Naive B cell (primary cell): Measurements from ENCODE around the gene SYTL3. TPM values are rescaled to one million over a fixed set of nuclear protein-coding genes. Genes with fewer than 3 reads are reported as not detected.
A peak's percentile ranks its signal among the peaks of the same experiment; 100 is the strongest.

Source experiments
- ATAC-seq, 2 donors: fragments of 150-1000 bp; cut with Tn5 transposase; 2 replicates each; pipeline ENCODE4 v1.10.0; 2021; ENCODE audit warnings: low read depth in 2 of 2, mild to moderate bottlenecking in 2 of 2, moderate library complexity in 2 of 2
- DNase-seq: peaks from one replicate; pipeline ENCODE4 v3.0.0; 2022
- H3K27ac Mint-ChIP-seq, 6 donors: one replicate each; pipeline ENCODE4 v1.8.0; 2020 to 2022; ENCODE audit warnings: mild to moderate bottlenecking in 6 of 6, mixed read lengths in 6 of 6, moderate library complexity in 5 of 6, inconsistent platforms in 2 of 6
- H3K27me3 Mint-ChIP-seq, 3 donors: one replicate each; pipeline ENCODE4 v1.8.0; 2021 to 2022; ENCODE audit warnings: mixed read lengths in 3 of 3, mild to moderate bottlenecking in 1 of 3
- H3K36me3 Mint-ChIP-seq, 2 donors: one replicate each; pipeline ENCODE4 v1.8.0; 2020 to 2022; ENCODE audit warnings: mixed read lengths in 2 of 2, inconsistent platforms in 1 of 2, mild to moderate bottlenecking in 1 of 2
- H3K4me1 Mint-ChIP-seq, 3 donors: one replicate each; pipeline ENCODE4 v1.8.0; 2020 to 2022; ENCODE audit warnings: mixed read lengths in 3 of 3, inconsistent platforms in 1 of 3, mild to moderate bottlenecking in 1 of 3, moderate library complexity in 1 of 3
- H3K4me3 Mint-ChIP-seq, 8 donors: one replicate each; pipeline ENCODE4 v1.8.0; 2020 to 2022; ENCODE audit warnings: mild to moderate bottlenecking in 8 of 8, mixed read lengths in 8 of 8, moderate library complexity in 8 of 8, inconsistent platforms in 2 of 8
- H3K9me3 Mint-ChIP-seq, 7 donors: one replicate each; pipeline ENCODE4 v1.8.0; 2020 to 2022; ENCODE audit warnings: mixed read lengths in 7 of 7, mild to moderate bottlenecking in 5 of 7, inconsistent platforms in 2 of 7, moderate library complexity in 1 of 7
- polyA plus RNA-seq, 6 donors: library from polyadenylated mRNA; unstranded; fragments of 300-500 nt; fragmentation: Illumina TruSeq; gene quantifications; one replicate each; pipeline ENCODE4 v1.2.3, GENCODE V29; 2021; ENCODE audit warnings: low read depth in 6 of 6

SYTL3 gene
- polyA plus RNA-seq, 6 donors from 2014 or later, result 0.12 to 0.71 (median 0.31) TPM; not detected in 2

DNA sequence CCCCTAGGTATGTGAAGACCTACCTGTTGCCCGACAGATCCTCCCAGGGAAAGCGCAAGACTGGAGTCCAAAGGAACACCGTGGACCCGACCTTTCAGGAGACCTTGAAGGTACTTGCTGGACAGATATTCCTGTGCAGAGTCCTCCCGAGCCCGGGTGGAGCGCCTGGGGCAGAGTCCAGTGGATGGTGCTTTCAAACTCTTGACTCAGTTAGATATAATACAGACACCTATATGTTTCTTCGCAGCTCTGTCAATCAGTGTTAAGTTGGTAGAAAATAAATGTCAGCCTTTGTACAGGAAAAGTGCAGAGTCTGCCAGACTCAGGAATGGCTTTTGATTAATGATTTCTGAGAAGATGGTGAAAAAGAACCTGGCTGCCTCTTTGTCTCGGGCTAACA, 102.1 kb downstream of the SYTL3 start:
- Mint-ChIP-seq H3K4me1 (peaks cover 3 to 17% (median 13%) of the 10 kb centered on the region in 3 donors), H3K4me3 (peak overlapping the region in 1 of 8 donors; percentile 51), H3K36me3 (no peaks in the 10 kb centered on the region), H3K27me3 (no peaks in the 10 kb centered on the region), H3K27ac (no peak overlapping the region), H3K9me3 (no peaks in the 10 kb centered on the region)
- ATAC-seq (no peak), DNase-seq (no peak)

DNA sequence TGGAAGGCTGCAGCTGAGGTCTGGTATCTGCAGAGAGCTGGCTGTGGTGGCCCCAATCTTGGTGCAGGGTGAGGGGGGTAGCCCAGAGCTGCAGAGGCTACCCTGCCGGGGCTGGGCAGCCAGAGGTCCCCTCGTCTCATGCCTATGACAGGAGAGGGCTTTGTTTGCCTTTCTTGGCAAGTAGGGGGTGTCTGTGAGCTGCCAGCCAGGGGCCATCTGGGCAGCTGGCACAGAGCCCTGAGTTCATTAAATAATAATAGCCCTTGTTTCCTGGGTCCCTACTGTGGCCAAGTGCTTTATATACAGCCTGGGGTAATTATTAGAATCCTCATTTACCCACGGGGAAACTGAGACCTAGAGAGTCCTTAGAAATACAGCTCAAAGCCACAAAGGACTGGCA, 102.8 kb downstream of the SYTL3 start:
- ATAC-seq (peak in 1 of 2 donors; percentile 32), DNase-seq (no peak)
- H3K27me3 Mint-ChIP-seq, result no peaks in the 10 kb centered on the region
- no peaks in the 10 kb centered on the region for H3K9me3 Mint-ChIP-seq
- H3K4me1 Mint-ChIP-seq, result peaks cover 4 to 17% (median 13%) of the 10 kb centered on the region in 3 donors
- no peaks in the 10 kb centered on the region for H3K36me3 Mint-ChIP-seq
- H3K27ac Mint-ChIP-seq, result peak overlapping the region in 1 of 6 donors; percentile 69
- H3K4me3 Mint-ChIP-seq, result no peak overlapping the region

DNA sequence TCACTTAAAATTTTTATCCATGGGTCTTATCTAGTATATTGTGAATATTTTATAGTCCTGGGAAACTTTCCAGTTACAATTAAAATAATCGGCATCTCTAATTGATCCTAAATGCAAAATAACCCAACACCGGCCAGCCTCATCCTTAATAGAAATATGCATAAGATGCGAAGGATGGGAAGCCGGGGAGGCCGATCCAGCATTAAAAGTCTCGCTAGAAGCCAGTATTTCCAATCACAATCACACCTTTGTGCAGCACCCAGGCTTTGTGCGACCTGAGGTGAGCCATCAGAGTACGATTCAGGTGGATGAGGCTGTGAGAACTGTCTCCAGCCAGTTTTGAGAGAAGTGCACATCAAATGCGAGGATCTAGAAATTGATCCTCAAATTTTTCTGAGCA, 104.0 kb downstream of the SYTL3 start:
- Mint-ChIP-seq H3K27ac (no peak overlapping the region), H3K4me3 (no peak overlapping the region), H3K27me3 (no peaks in the 10 kb centered on the region), H3K4me1 (peaks cover 6 to 17% (median 13%) of the 10 kb centered on the region in 3 donors), H3K36me3 (no peaks in the 10 kb centered on the region), H3K9me3 (no peaks in the 10 kb centered on the region)
- ATAC-seq (no peak), DNase-seq (no peak)

DNA sequence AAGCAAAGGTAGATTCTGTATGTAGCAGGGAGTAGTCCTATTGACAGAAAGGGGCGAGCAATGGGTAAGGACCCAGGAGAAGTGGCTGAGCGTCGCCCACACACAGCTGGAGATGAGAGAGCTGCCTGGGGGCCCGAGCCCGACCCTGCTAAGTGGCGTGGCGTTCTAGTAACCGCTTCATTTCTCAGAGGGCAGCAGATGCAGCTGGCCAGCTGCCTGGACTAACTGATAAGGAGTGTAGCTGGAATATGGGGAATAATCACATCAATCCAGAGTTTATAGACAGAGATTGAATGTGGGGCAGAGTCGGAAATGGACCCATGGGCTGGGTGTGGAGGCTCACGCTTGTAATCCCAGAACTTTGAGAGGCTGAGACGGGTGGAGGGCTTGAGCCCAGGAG, 104.9 kb downstream of the SYTL3 start:
- Mint-ChIP-seq H3K27me3 (no peaks in the 10 kb centered on the region), H3K4me1 (peaks cover 6 to 17% (median 13%) of the 10 kb centered on the region in 3 donors), H3K4me3 (no peak overlapping the region), H3K27ac (peak overlapping the region in 2 of 6 donors; percentile 8 to 81), H3K9me3 (no peaks in the 10 kb centered on the region), H3K36me3 (no peaks in the 10 kb centered on the region)
- ATAC-seq, result no peak
- DNase-seq, result no peak

DNA sequence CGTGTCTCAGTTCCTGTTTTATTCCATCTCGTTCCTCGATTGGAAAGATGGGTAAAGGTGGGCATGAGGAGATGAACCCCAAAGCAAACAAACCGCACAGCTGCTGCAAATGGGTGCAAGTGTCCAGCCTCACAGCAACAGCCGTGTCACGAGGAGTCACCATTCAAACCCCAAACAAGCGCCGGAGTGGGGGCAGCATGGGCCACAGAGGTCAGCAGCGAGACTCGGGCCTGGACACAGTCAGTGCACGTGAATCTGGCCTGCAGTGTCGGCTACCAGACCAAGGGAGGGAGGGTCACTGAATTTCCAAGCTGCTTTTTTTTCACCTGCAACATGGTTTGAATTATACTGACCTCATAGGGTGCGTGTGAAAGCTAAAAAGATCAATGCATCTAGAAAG, 105.8 kb downstream of the SYTL3 start:
- Mint-ChIP-seq H3K36me3 (no peaks in the 10 kb centered on the region), H3K27me3 (no peaks in the 10 kb centered on the region), H3K9me3 (no peaks in the 10 kb centered on the region), H3K4me1 (peaks cover 6 to 17% (median 13%) of the 10 kb centered on the region in 3 donors), H3K4me3 (no peak overlapping the region), H3K27ac (peak overlapping the region in 2 of 6 donors; percentile 41 to 81)
- no peak for ATAC-seq
- DNase-seq, result no peak

DNA sequence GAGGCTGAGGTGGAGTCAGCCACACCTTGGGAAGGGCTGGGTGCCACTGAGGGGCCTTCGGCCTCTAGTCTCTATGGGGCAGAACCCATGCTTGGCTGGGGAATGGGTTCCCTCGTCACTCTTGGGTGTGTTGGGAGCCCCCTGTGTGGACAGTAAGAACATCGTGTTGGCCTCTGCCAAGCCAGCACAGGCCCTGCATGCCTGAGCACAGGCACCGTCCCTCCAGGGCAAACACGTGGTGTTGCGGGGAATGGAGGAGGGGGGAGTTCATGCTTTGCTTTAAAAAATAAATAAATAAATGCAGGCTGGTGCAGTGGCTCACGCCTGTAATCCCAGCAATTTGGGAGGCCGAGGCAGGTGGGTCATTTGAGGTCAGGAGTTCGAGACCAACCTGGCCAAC, 106.3 kb downstream of the SYTL3 start:
- H3K36me3 Mint-ChIP-seq, result no peaks in the 10 kb centered on the region
- H3K27ac Mint-ChIP-seq, result peak overlapping the region in 2 of 6 donors; percentile 56 to 59
- H3K4me1 Mint-ChIP-seq, result peaks cover 6 to 20% (median 9%) of the 10 kb centered on the region in 3 donors
- peak overlapping the region in 1 of 8 donors; percentile 63 for H3K4me3 Mint-ChIP-seq
- H3K27me3 Mint-ChIP-seq, result no peaks in the 10 kb centered on the region
- no peak for ATAC-seq
- DNase-seq, result no peak
- H3K9me3 Mint-ChIP-seq, result no peaks in the 10 kb centered on the region

DNA sequence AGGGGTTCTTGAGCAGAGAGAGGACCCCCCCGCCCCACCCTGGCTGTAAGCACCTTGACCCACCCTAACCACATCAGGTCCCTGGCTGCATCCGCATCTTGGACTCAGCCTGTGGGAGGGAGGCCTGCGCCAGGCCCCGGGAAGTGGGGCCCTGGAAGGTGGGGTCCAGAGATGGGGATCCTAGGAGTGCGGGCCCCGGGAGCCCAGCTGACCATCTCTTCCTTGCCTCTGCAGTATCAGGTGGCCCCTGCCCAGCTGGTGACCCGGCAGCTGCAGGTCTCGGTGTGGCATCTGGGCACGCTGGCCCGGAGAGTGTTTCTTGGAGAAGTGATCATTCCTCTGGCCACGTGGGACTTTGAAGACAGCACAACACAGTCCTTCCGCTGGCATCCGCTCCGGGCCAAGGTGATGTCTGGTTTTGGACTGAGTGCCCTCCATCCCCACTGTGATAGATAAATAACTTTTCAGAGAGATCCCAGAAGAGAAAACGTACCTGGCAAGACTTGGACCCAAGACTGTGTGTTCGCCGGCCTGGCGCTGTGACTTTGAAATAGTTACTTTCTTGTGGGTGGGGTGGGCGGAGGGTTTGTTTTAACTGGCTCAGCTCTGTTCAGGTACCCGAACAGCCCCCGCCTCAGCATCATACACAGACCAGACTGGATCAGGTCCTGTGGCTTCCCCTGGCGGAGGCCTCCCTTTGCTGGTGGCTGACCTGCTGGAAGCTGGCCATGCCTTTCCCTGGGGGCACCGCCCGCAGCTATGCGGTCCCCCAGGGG, 107.3 kb downstream of the SYTL3 start:
- Mint-ChIP-seq H3K36me3 (no peaks in the 10 kb centered on the region), H3K27ac (peak overlapping the region in 2 of 6 donors; percentile 19 to 79), H3K9me3 (no peaks in the 10 kb centered on the region), H3K4me3 (no peak overlapping the region), H3K27me3 (no peaks in the 10 kb centered on the region), H3K4me1 (peaks cover 0 to 15% (median 10%) of the 10 kb centered on the region in 3 donors)
- ATAC-seq (no peak), DNase-seq (no peak)

DNA sequence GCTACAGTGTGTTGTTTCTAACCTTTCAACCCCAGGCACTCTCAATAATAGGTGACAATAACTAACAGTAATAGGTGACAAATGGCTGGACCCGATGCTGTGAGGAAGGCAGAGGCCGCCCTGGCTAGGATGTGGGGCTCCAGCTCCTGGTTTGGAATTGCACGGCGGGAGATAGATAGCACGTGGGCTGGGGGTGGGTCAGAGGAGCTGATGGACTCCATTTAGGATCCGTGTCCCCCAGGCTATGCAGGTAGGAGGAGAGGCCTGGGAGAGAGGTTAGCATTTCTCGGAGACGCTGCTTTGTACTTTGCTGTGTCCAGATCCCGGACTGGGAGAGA, 107.9 kb downstream of the SYTL3 start:
- Mint-ChIP-seq H3K9me3 (no peaks in the 10 kb centered on the region), H3K4me3 (no peak overlapping the region), H3K36me3 (peaks cover 0 to 4% of the 10 kb centered on the region in 2 donors), H3K4me1 (peaks cover 4 to 10% (median 8%) of the 10 kb centered on the region in 3 donors), H3K27ac (peak overlapping the region in 2 of 6 donors; percentile 26 to 79), H3K27me3 (no peaks in the 10 kb centered on the region)
- DNase-seq (no peak), ATAC-seq (no peak)

DNA sequence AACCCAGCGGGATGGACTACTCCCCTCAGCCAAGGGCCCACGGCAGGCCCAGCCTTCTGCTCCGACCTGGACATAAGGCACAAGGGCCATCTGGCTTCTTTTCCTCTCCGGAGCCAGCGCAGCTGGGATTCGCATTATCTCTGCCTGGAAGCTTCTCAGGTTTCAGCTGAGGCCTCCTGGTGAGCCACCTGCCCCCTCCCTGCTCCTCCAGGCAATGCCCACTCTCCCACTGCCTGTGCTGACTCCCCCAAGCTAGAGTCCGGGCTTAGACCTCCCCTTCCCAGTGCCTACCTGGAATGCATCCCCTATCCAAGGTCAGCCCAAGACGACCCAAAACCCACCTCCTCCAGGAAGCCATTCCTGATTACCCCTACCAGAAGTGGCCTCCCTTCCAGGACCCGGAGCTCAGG, 108.6 kb downstream of the SYTL3 start:
- H3K9me3 Mint-ChIP-seq, result no peaks in the 10 kb centered on the region
- H3K27me3 Mint-ChIP-seq, result no peaks in the 10 kb centered on the region
- DNase-seq (no peak), ATAC-seq (no peak)
- peak overlapping the region in 2 of 6 donors; percentile 15 to 86 for H3K27ac Mint-ChIP-seq
- H3K4me1 Mint-ChIP-seq, result peaks cover 6 to 11% (median 8%) of the 10 kb centered on the region in 3 donors
- peaks cover 0 to 8% of the 10 kb centered on the region in 2 donors for H3K36me3 Mint-ChIP-seq
- no peak overlapping the region for H3K4me3 Mint-ChIP-seq

DNA sequence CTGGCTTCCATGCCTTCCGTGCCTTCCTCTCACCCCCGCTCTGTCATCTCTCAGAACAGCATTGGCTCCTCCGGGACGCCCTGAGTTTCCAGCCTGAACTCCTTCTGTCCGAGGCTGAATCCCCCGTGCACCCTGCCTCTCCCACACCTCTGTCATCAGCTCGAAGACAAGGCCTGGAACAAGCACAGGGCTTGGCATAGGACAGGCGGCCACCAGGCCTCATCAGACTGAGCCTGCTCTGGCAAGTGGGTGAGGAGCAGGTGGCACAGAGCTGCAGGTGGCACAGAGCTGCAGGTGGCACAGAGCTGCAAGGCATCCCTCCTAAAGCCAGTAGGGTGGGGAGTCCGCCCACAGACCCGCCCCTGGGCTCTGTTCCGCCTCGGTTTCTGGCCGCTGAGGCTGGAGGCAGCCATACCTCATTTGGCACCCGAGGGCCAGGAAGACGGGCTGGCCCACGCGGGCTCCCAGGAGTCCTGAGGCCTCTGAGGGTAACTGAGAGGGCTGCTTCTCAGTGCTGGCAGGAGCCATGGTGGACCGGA, 109.2 kb downstream of the SYTL3 start:
- Mint-ChIP-seq H3K27me3 (no peaks in the 10 kb centered on the region), H3K4me3 (no peak overlapping the region), H3K9me3 (no peaks in the 10 kb centered on the region), H3K36me3 (peaks cover 0 to 8% of the 10 kb centered on the region in 2 donors), H3K4me1 (peaks cover 6 to 14% (median 11%) of the 10 kb centered on the region in 3 donors), H3K27ac (peak overlapping the region in 3 of 6 donors; percentile 15 to 86 (median 20))
- ATAC-seq, result no peak
- DNase-seq, result no peak

DNA sequence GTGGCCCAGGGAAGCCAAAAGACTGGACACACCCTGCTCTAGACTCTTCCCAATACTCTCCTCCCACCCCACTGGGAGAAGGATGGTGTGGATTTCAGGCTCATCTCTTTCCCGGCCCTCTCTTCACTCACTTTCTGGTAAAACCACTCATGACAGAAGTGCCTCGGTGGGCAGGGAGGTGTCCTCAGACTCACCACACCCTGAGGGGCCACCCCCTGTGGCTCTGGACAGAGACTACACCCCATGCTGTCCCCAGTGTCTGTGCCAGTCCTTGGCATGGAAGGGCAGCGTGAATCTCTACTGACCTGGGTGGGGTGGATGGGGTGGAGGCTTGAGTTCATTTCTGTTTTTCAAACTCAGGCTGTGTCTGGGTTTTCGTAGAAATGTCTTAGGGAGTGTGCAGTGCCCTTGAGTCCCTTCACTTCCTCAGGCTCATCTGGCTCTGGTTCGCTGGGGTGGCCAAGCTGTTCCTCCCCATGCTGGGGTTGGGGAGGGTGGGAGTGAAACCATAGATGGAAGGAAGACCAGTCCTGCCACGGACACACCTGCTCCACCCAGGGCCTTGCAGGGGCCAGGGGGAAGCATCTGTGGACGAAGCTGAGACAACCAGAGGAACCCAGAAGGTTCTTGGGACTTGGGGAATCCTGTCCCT, 110.2 kb downstream of the SYTL3 start:
- Mint-ChIP-seq H3K9me3 (no peaks in the 10 kb centered on the region), H3K27ac (peak overlapping the region in 1 of 6 donors; percentile 52), H3K4me1 (peaks cover 6 to 15% (median 14%) of the 10 kb centered on the region in 3 donors), H3K4me3 (no peak overlapping the region), H3K27me3 (no peaks in the 10 kb centered on the region), H3K36me3 (peaks cover 0 to 16% of the 10 kb centered on the region in 2 donors)
- DNase-seq (no peak), ATAC-seq (no peak)

DNA sequence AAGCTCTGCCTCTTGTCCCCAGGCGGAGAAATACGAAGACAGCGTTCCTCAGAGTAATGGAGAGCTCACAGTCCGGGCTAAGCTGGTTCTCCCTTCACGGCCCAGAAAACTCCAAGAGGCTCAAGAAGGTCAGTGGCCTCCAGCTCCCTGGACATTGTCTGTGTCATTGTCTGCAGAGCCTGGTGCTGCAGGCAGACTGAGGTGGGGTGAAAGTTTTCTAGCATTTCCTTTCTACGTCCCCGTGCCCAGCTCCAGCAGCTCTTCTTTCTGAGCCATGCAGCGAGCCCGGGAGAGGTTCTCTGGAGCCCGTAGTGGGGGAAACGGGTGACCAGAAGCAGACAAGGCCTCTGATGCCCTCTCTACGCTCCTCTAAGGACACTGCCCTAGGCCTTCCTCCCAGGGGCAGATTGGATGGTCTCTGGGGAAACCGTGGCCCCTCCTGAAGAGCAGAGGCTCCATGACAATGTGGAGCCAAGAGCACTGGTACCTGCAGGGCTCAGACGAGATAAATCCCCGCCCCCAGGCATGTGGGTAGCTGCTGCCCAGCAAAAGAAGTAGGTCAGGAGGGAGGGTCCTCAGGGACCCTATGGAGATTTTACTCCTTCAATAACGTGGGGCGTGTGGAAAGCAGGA, 110.9 kb downstream of the SYTL3 start:
- peak overlapping the region in 2 of 6 donors; percentile 50 to 66 for H3K27ac Mint-ChIP-seq
- peaks cover 0 to 16% of the 10 kb centered on the region in 2 donors for H3K36me3 Mint-ChIP-seq
- ATAC-seq (no peak), DNase-seq (peak; percentile 11)
- H3K4me1 Mint-ChIP-seq, result peaks cover 6 to 15% (median 14%) of the 10 kb centered on the region in 3 donors
- H3K4me3 Mint-ChIP-seq, result no peak overlapping the region
- H3K9me3 Mint-ChIP-seq, result no peaks in the 10 kb centered on the region
- H3K27me3 Mint-ChIP-seq, result no peaks in the 10 kb centered on the region

DNA sequence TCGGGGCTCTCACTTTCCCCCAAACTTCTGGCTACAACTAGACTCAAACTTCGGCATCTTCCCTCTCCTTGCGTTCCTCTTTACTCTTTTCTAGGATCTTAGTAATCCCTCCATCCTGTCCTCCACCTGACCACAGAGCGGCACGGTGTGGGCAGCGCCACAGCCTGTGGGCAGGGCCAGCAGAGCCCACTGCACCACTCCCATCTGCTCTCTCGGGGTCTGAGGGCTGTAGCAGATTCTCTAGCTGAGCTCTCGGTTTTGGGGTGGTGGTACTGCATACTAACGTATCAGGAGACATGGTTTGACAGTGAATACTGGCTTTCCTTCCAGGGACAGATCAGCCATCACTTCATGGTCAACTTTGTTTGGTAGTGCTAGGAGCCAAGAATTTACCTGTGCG, 111.9 kb downstream of the SYTL3 start:
- peak overlapping the region in 4 of 6 donors; percentile 38 to 94 (median 62) for H3K27ac Mint-ChIP-seq
- H3K4me1 Mint-ChIP-seq, result peaks cover 6 to 15% (median 11%) of the 10 kb centered on the region in 3 donors
- DNase-seq (peak; percentile 14), ATAC-seq (no peak)
- H3K27me3 Mint-ChIP-seq, result no peaks in the 10 kb centered on the region
- H3K36me3 Mint-ChIP-seq, result peaks cover 0 to 20% of the 10 kb centered on the region in 2 donors
- H3K4me3 Mint-ChIP-seq, result peak overlapping the region in 3 of 8 donors; percentile 3 to 72 (median 64)
- H3K9me3 Mint-ChIP-seq, result no peaks in the 10 kb centered on the region
